GM19372 (cell line): ENCODE results near the gene DDX49.

ENCODE experiments used
- ATAC-seq: cut with Tn5 transposase; IDR thresholded peaks from one replicate; pipeline ENCODE4 v1.9.1; 2021; ENCODE audit warnings: mild to moderate bottlenecking, low read depth, moderate library complexity; ENCODE audit not compliant: unreplicated experiment

The DDX49 gene

GRCh38 chr19:18919086-18919899 lies at the start of gene DDX49, which contains the start of gene COPE:
DDX49 (plus strand) TSS chr19:18919715; CDS start chr19:18919742, 27 bp downstream.
COPE (minus strand) TSS chr19:18919387; CDS start chr19:18919348, 39 bp downstream.
- ATAC-seq: peak; percentile 94

GRCh38 chr19:18869781-18870530 lies 49.6 kb upstream of the DDX49 start:
- ATAC-seq: no peak

GRCh38 chr19:18870531-18871172 lies 48.9 kb upstream of the DDX49 start:
- no peak for ATAC-seq

GRCh38 chr19:18871543-18871942 lies 48.0 kb upstream of the DDX49 start:
- no peak for ATAC-seq

GRCh38 chr19:18875726-18876125 lies 43.8 kb upstream of the DDX49 start:
- ATAC-seq: no peak

- no peak for ATAC-seq
These were observed 42.6 kb upstream of the DDX49 start for GRCh38 chr19:18876865-18877264.

GRCh38 chr19:18878058-18878797 lies 41.3 kb upstream of the DDX49 start:
- ATAC-seq: no peak

- no peak for ATAC-seq
These were observed 40.5 kb upstream of the DDX49 start for GRCh38 chr19:18878858-18879578.

GRCh38 chr19:18879579-18880373 lies 39.7 kb upstream of the DDX49 start:
- ATAC-seq: no peak

- ATAC-seq: no peak
These were observed 38.0 kb upstream of the DDX49 start for GRCh38 chr19:18881491-18881890.

GRCh38 chr19:18883526-18884304 lies 35.8 kb upstream of the DDX49 start:
- ATAC-seq: no peak

GRCh38 chr19:18886972-18887371 lies 32.5 kb upstream of the DDX49 start:
- ATAC-seq: no peak

GRCh38 chr19:18889949-18890745 lies 29.4 kb upstream of the DDX49 start:
- no peak for ATAC-seq

GRCh38 chr19:18893587-18894253 lies 25.8 kb upstream of the DDX49 start:
- ATAC-seq: no peak

GRCh38 chr19:18894254-18895037 lies 25.1 kb upstream of the DDX49 start:
- ATAC-seq: no peak
